HCT116 (cell line): ENCODE measurements around the gene PRG2. TPM values are rescaled to one million over a fixed set of nuclear protein-coding genes. Genes with fewer than 3 reads are reported as not detected.

Source experiments
- ATAC-seq: fragments of 200-7000 bp; cut with Tn5 transposase; 2 replicates; pipeline ENCODE4 v1.9.1; 2020; ENCODE audit warnings: mild to moderate bottlenecking, moderate library complexity
- BruUV-seq: library from RNA; stranded (reverse); fragments of 400-500 nt; replicated peaks from 2 replicates; lab custom pipeline; 2021; lab: Mats Ljungman, UMichigan
- CTCF ChIA-PET: fragments of 300-600 bp; sonication (Branson Sonifier 250); formaldehyde crosslinking; loops from one replicate; lab custom pipeline; 2021; ENCODE audit warnings: antibody characterized with exemption; lab: Charles Lee
- POLR2A ChIA-PET: fragments of 300-600, 350-600 bp; sonication (Branson Sonifier 250); formaldehyde crosslinking; loops from one replicate; lab custom pipeline; 2021; ENCODE audit warnings: antibody characterized with exemption; lab: Charles Lee
- RAD21 ChIA-PET, 2 experiments: fragments of 300-600 bp; sonication (Branson Sonifier 250); formaldehyde crosslinking; loops; one replicate each; lab custom pipeline; 2023; ENCODE audit warnings: low total read pairs in 2 of 2; ENCODE audit not compliant: uncharacterized antibody in 2 of 2, unreplicated experiment in 2 of 2, low non-redundant PET in 1 of 2; lab: Charles Lee
- DNase-seq: peaks from one replicate; pipeline ENCODE4 v3.0.0-alpha.2; 2010; ENCODE audit warnings: low read depth, low spot score
- H2AFZ ChIP-seq: fragments of 200-600 bp; shearing (Covaris generic), sonication (generic); 2 replicates; pipeline ENCODE4 v1.6.1; 2017; ENCODE audit warnings: low read depth, mixed run types, mixed read lengths, antibody characterized with exemption, low read length; ENCODE audit not compliant: poor library complexity, severe bottlenecking
- H3K27ac ChIP-seq: 2 replicates; pipeline ENCODE4 v1.5.1; 2012; ENCODE audit warnings: low read depth, low read length
- H3K27me3 ChIP-seq: fragments of 200-600 bp; sonication (generic); 2 replicates; pipeline ENCODE4 v1.6.1; 2016; ENCODE audit warnings: mixed run types, low read length, mixed read lengths; ENCODE audit not compliant: insufficient read depth
- H3K36me3 ChIP-seq, 2 experiments: fragments of 200-500 bp in 1 of 2; fragments of 200-600 bp in 1 of 2; sonication (Bioruptor generic) in 1 of 2; sonication (generic) in 1 of 2; 2 replicates each; pipeline versions ENCODE4 v1.5.1 to v1.6.1; 2014 to 2016; ENCODE audit warnings: low read length in 2 of 2, inconsistent platforms in 1 of 2, mixed read lengths in 1 of 2, mixed run types in 1 of 2; ENCODE audit not compliant: insufficient read depth in 2 of 2, control insufficient read depth in 1 of 2
- H3K4me1 ChIP-seq, 2 experiments: fragments of 200-600 bp in 1 of 2; sonication (generic) in 1 of 2; 2 replicates each; pipeline versions ENCODE4 v1.5.1 to v1.6.1; 2012 to 2017; ENCODE audit warnings: low read length in 2 of 2, inconsistent platforms in 1 of 2, mild to moderate bottlenecking in 1 of 2, mixed read lengths in 1 of 2, mixed run types in 1 of 2, moderate library complexity in 1 of 2; ENCODE audit not compliant: insufficient read depth in 2 of 2, control insufficient read depth in 1 of 2
- H3K4me2 ChIP-seq: fragments of 200-600 bp; sonication (generic); 2 replicates; pipeline ENCODE4 v1.6.1; 2017; ENCODE audit warnings: mixed run types, low read length, mixed read lengths
- H3K4me3 ChIP-seq, 2 experiments: fragments of 200-600 bp in 1 of 2; sonication (generic) in 1 of 2; replicated peaks in 1 of 2; 2 replicates each; pipeline ENCODE4 v1.5.1; 2011 to 2016; ENCODE audit warnings: low read length in 2 of 2, control low read depth in 1 of 2, low read depth in 1 of 2, mild to moderate bottlenecking in 1 of 2, mixed read lengths in 1 of 2, mixed run types in 1 of 2
- H3K79me2 ChIP-seq: fragments of 200-600 bp; sonication (generic); 2 replicates; pipeline ENCODE4 v1.6.1; 2017; ENCODE audit warnings: mild to moderate bottlenecking, mixed run types, low read length, moderate library complexity, mixed read lengths; ENCODE audit not compliant: insufficient read depth
- H3K9ac ChIP-seq: fragments of 200-600 bp; sonication (generic); 2 replicates; pipeline ENCODE4 v1.6.1; 2016; ENCODE audit warnings: low read length, mixed read lengths
- H3K9me2 ChIP-seq: fragments of 200-600 bp; sonication (generic), shearing (Covaris generic); 2 replicates; pipeline ENCODE4 v1.6.1; 2017; ENCODE audit warnings: mixed run types, mild to moderate bottlenecking, moderate library complexity; ENCODE audit not compliant: insufficient read depth
- H3K9me3 ChIP-seq, 2 experiments: fragments of 200-500 bp in 1 of 2; fragments of 200-600 bp in 1 of 2; sonication (Bioruptor generic) in 1 of 2; sonication (generic) in 1 of 2; 2 replicates each; pipeline ENCODE4 v1.6.1; 2014 to 2017; ENCODE audit warnings: low read length in 2 of 2, mixed read lengths in 2 of 2, inconsistent platforms in 1 of 2, low read depth in 1 of 2, mild to moderate bottlenecking in 1 of 2, mixed run types in 1 of 2, moderate library complexity in 1 of 2; ENCODE audit not compliant: control insufficient read depth in 1 of 2, insufficient read depth in 1 of 2
- H4K20me1 ChIP-seq: fragments of 200-600 bp; sonication (generic), shearing (Covaris generic); 2 replicates; pipeline ENCODE4 v1.6.1; 2017; ENCODE audit warnings: mixed run types, mild to moderate bottlenecking, moderate library complexity; ENCODE audit not compliant: insufficient read depth
- ATF3 ChIP-seq: IDR thresholded peaks from 2 replicates; pipeline ENCODE4 v1.6.1; 2012
- CTCF ChIP-seq, 3 experiments: fragments of 200-600 bp in 1 of 3; sonication (generic) in 1 of 3; IDR thresholded peaks in 2 of 3; conservative IDR thresholded peaks in 1 of 3; 2 replicates each; pipeline ENCODE4 v1.5.1; 2012 to 2017; ENCODE audit warnings: low read depth in 2 of 3, low read length in 2 of 3, antibody characterized with exemption in 1 of 3, borderline replicate concordance in 1 of 3, control low read depth in 1 of 3, mild to moderate bottlenecking in 1 of 3, mixed read lengths in 1 of 3, mixed run types in 1 of 3, moderate library complexity in 1 of 3; ENCODE audit not compliant: insufficient read depth in 1 of 3
- EGR1 ChIP-seq: IDR thresholded peaks from 2 replicates; pipeline ENCODE4 v1.6.1; 2012; ENCODE audit warnings: low read depth
- ELF1 ChIP-seq: IDR thresholded peaks from 2 replicates; pipeline ENCODE4 v1.6.1; 2012; ENCODE audit warnings: low read depth, borderline replicate concordance
- EZH2phosphoT487 ChIP-seq: fragments of 200-600 bp; IDR thresholded peaks from 2 replicates; pipeline ENCODE4 v1.6.1; 2018; ENCODE audit warnings: antibody characterized with exemption, borderline replicate concordance
- JUND ChIP-seq: IDR thresholded peaks from 2 replicates; pipeline ENCODE4 v1.6.1; 2012
- POLR2AphosphoS5 ChIP-seq: IDR thresholded peaks from 2 replicates; pipeline ENCODE4 v1.6.1; 2011; ENCODE audit warnings: mild to moderate bottlenecking, low read depth, low read length, moderate library complexity
- REST ChIP-seq: IDR thresholded peaks from 2 replicates; pipeline ENCODE4 v1.6.1; 2012; ENCODE audit warnings: low read depth
- SP1 ChIP-seq: IDR thresholded peaks from 2 replicates; pipeline ENCODE4 v1.6.1; 2012; ENCODE audit warnings: low read depth
- SRF ChIP-seq: IDR thresholded peaks from 2 replicates; pipeline ENCODE4 v1.6.1; 2012; ENCODE audit warnings: low read depth
- TCF7L2 ChIP-seq: IDR thresholded peaks from 2 replicates; pipeline ENCODE4 v1.7.0; 2011; ENCODE audit warnings: borderline replicate concordance, inconsistent platforms; ENCODE audit not compliant: insufficient read depth, insufficient read length; ENCODE audit errors: extremely low read depth
- ZFX ChIP-seq: fragments of 450-650 bp; IDR thresholded peaks from 2 replicates; pipeline ENCODE4 v1.6.1; 2017
- intact Hi-C: fragments of 100-400 bp; cut with micrococcal nuclease; formaldehyde crosslinking; loops from 2 replicates; pipeline ENCODE4 v1.10.0; 2022
- total RNA-seq: library from RNA; stranded (reverse); gene quantifications from one replicate; pipeline ENCODE4 v1.2.1, GENCODE V29; 2021; ENCODE audit not compliant: unreplicated experiment

The PRG2 gene
- total RNA-seq, 1 experiment from 2014 or later = 0.81 TPM

DNA sequence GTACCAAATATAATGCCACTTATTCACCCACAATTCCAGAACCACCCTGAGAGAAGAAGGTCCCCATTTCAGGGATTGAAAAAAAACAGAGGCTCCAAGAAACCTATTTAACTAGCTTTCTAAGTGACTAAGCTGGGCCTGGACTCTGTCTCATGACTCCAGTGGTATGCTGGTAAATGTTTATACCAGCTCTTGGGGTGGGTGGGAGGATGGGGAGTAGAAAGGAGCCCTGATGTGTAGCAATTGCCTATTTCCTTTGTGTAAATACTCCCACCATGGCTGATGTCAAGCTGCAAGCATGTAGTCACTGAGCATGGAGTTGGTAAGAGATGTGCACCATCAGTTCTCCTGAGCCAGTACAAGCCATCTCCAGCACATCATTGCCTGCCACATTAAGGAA is 12.3 kb downstream of the PRG2 start:
- CTCF ChIA-PET = no interaction called here
- POLR2A ChIA-PET = no interaction called here

More for the DNA sequence above, 12.3 kb downstream of the PRG2 start:
- TF ChIP-seq REST (no peak), ZFX (no peak), TCF7L2 (no peak), CTCF (IDR thresholded peaks at IDR 0.05 in 2 of 3, conservative IDR thresholded peaks at IDR 0.05 in 1 of 3; ENCODE audit: borderline replicate concordance in 1 of 3, insufficient read depth in 1 of 3, low read depth in 2 of 3, low read length in 2 of 3) (no peak), JUND (no peak), ATF3 (no peak), ELF1 (no peak), EZH2phosphoT487 (no peak), SP1 (no peak), POLR2AphosphoS5 (no peak), SRF (no peak), EGR1 (no peak)
- intact Hi-C loops = no loop called here
- RAD21 ChIA-PET = no interaction called here
- no peak overlapping the region for H2AFZ ChIP-seq
- no peaks in the 10 kb centered on the region for H3K4me1 ChIP-seq
- H3K9me2 ChIP-seq = no peaks in the 10 kb centered on the region
- DNase-seq (no peak), ATAC-seq (no peak)
- peaks cover 27% of the 10 kb centered on the region for H3K27me3 ChIP-seq
- no peaks in the 10 kb centered on the region for H3K9me3 ChIP-seq
- H3K4me2 ChIP-seq = no peak overlapping the region
- no TSS peak for BruUV-seq
- no peaks in the 10 kb centered on the region for H3K79me2 ChIP-seq
- no peak overlapping the region for H3K9ac ChIP-seq
- H3K4me3 ChIP-seq = no peak overlapping the region
- H4K20me1 ChIP-seq = no peaks in the 10 kb centered on the region
- no peaks in the 10 kb centered on the region for H3K36me3 ChIP-seq
- H3K27ac ChIP-seq = no peak overlapping the region
